ENCODE results near the gene MROH2B. TPM values are rescaled to one million over a fixed set of nuclear protein-coding genes. Genes with fewer than 3 reads are reported as not detected.

Gene MROH2B
- total RNA-seq, 3 donors from 2014 or later: not detected

DNA sequence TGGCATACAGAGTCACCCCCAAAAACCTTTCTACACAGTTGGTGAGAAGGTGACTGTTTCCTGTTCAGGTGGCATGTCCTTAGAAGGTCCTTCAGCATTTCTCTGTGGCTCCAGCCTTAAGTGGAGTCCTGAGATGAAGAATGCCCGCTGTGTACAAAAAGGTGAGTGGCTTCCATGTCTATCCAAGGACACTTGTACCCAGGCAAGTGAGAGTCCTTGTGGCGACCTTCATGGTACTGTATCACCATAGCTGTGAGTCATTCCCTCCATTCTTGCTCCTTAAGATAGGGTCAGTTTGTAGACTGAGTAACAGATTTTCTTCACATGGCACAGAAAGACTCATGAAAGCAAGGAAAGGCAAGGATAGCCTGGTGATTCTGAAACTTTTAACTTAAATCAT lies 98.7 kb downstream of the MROH2B start:
- no peaks in the 10 kb centered on the region for H3K36me3 ChIP-seq (ENCODE audit: low read depth)
- no peak for ATAC-seq
- H3K4me3 ChIP-seq: no peak overlapping the region
- no peak for DNase-seq
- H3K4me1 ChIP-seq (ENCODE audit: low read depth): no peaks in the 10 kb centered on the region
- intact Hi-C loops (cut with DNase I, micrococcal nuclease): no loop called here
- no peaks in the 10 kb centered on the region for H3K9me3 ChIP-seq
- TF ChIP-seq CTCF (IDR thresholded peaks at IDR 0.05): no peak

GRCh38 chr5:40962207-40962955 lies 108.8 kb downstream of the MROH2B start:
- no peaks in the 10 kb centered on the region for H3K36me3 ChIP-seq (ENCODE audit: low read depth)
- ATAC-seq: peak; percentile 37
- no peak for TF ChIP-seq CTCF (IDR thresholded peaks at IDR 0.05)
- H3K9me3 ChIP-seq: peaks cover 5% of the 10 kb centered on the region
- no peaks in the 10 kb centered on the region for H3K4me1 ChIP-seq (ENCODE audit: low read depth)
- H3K4me3 ChIP-seq: no peak overlapping the region
- DNase-seq: no peak
- intact Hi-C loops (cut with DNase I, micrococcal nuclease): no loop called here

DNA sequence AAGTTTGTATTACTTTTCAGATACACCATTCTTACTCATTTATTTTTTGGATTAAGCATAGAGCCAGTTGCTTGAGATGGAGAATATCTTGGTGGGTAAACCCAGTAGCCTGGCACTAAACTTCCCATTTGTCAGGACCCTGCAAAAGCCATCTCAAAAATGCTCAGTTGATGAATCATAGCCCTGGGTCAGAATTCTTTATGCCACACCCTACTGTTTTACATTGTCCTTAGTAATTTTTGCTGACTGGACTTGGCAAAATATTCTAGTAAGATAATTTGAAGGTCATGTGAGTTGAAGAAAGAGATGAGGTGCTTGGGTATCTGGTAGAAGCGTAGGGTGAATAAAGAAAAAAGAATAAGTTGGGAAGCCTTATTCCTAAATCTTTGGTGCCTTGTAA lies 111.1 kb downstream of the MROH2B start:
- TF ChIP-seq CTCF (IDR thresholded peaks at IDR 0.05): no peak
- intact Hi-C loops (cut with DNase I, micrococcal nuclease): no loop called here
- no peak for DNase-seq
- no peak overlapping the region for H3K4me3 ChIP-seq
- no peaks in the 10 kb centered on the region for H3K36me3 ChIP-seq (ENCODE audit: low read depth)
- no peaks in the 10 kb centered on the region for H3K4me1 ChIP-seq (ENCODE audit: low read depth)
- peaks cover 5% of the 10 kb centered on the region for H3K9me3 ChIP-seq
- no peak for ATAC-seq

DNA sequence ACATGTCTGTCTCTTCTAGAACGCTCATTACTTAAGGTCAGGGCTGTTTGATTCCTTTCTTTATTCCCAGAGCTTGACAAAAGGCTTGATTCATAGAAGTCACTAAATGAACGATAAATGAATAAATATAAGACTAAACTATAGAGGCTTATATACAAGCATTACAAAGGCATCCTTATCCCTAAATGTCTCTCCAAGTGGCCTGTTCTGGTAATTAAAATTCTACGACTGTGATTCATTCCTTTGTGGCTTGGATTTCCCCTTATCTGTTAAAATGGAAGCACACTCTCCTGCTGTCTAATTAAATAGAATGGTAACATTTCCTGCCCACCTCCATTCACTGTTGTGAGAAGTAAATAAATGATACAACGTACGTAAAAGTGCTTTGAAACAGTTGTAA lies 112.3 kb downstream of the MROH2B start:
- intact Hi-C loops (cut with DNase I, micrococcal nuclease): no loop called here
- ATAC-seq: no peak
- H3K4me3 ChIP-seq: no peak overlapping the region
- peaks cover 5% of the 10 kb centered on the region for H3K9me3 ChIP-seq
- no peaks in the 10 kb centered on the region for H3K4me1 ChIP-seq (ENCODE audit: low read depth)
- no peak for TF ChIP-seq CTCF (IDR thresholded peaks at IDR 0.05)
- no peak for DNase-seq
- H3K36me3 ChIP-seq (ENCODE audit: low read depth): no peaks in the 10 kb centered on the region

DNA sequence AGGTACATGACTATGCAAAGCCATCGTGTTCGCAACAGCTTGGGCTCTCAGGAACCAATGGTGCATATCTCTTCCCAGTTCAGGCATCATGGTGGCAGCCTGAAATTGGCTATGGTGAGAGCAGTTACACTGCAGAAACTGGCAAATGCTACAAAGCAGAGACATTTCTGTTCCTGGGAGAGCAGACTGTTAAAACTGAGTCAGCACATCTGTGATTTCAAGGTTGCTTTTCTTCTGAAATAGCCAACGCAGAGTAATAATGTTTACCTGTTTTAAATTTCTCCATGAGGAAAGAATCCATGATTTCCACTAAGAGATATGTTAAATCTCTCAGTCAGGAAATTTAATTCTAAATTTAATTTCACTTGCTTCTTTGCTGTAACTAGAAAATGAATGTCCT lies 114.1 kb downstream of the MROH2B start:
- Histone ChIP-seq H3K4me3 (no peak overlapping the region), H3K9me3 (peaks cover 5% of the 10 kb centered on the region), H3K36me3 (ENCODE audit: low read depth) (no peaks in the 10 kb centered on the region), H3K4me1 (ENCODE audit: low read depth) (no peaks in the 10 kb centered on the region)
- ATAC-seq: no peak
- no peak for TF ChIP-seq CTCF (IDR thresholded peaks at IDR 0.05)
- intact Hi-C loops (cut with DNase I, micrococcal nuclease): no loop called here
- DNase-seq: no peak

- ATAC-seq: peak; percentile 44
- H3K4me3 ChIP-seq: no peak overlapping the region
Observed at GRCh38 chr5:40955313-40955712, 115.8 kb downstream of the MROH2B start.

More at GRCh38 chr5:40955313-40955712, 115.8 kb downstream of the MROH2B start:
- TF ChIP-seq CTCF (IDR thresholded peaks at IDR 0.05): no peak
- Histone ChIP-seq H3K36me3 (ENCODE audit: low read depth) (no peaks in the 10 kb centered on the region), H3K9me3 (peaks cover 5% of the 10 kb centered on the region), H3K4me1 (ENCODE audit: low read depth) (no peaks in the 10 kb centered on the region)
- DNase-seq: no peak
- intact Hi-C loops (cut with DNase I, micrococcal nuclease): no loop called here
